Right lobe of liver (tissue), 6 donors: Measurements from ENCODE around the gene OOSP4A. TPM values are rescaled to one million over a fixed set of nuclear protein-coding genes. Genes with fewer than 3 reads are reported as not detected.

ENCODE experiments used
- ATAC-seq, 4 donors: fragments of 200-7000 bp; cut with Tn5 transposase; one replicate each; pipeline ENCODE4 v1.9.1; 2020; ENCODE audit warnings: mild to moderate bottlenecking in 4 of 4, moderate library complexity in 4 of 4
- DNase-seq, 3 donors: peaks; one replicate each; pipeline ENCODE4 v3.0.0-alpha.2; 2020
- H3K27ac ChIP-seq, 3 donors: fragments of 200-600 bp; one replicate each; pipeline ENCODE4 v1.8.0; 2022
- H3K27me3 ChIP-seq, 2 donors: fragments of 200-600 bp; one replicate each; pipeline ENCODE4 v1.8.0; 2022
- H3K36me3 ChIP-seq, 4 donors: fragments of 200-600 bp; sonication (generic) in 1 of 4; one replicate each; pipeline versions ENCODE4 v1.5.1 to v1.8.0; 2017 to 2022; ENCODE audit warnings: control low read depth in 1 of 4
- H3K4me1 ChIP-seq, 4 donors: fragments of 200-600 bp; sonication (generic) in 1 of 4; one replicate each; pipeline versions ENCODE4 v1.5.1 to v1.8.0; 2017 to 2022; ENCODE audit warnings: control low read depth in 1 of 4
- H3K4me3 ChIP-seq, 3 donors: fragments of 200-600 bp; one replicate each; pipeline ENCODE4 v1.8.0; 2022
- H3K9me3 ChIP-seq, 4 donors: fragments of 200-600 bp; sonication (generic) in 1 of 4; one replicate each; pipeline versions ENCODE4 v1.5.1 to v1.8.0; 2017 to 2022; ENCODE audit warnings: control low read depth in 1 of 4
- CTCF ChIP-seq, 4 donors: fragments of 200-600 bp in 3 of 4; fragments of 450-650 bp in 1 of 4; IDR thresholded peaks; one replicate each; pipeline versions ENCODE4 v1.5.1 to v1.8.0; 2016 to 2022; ENCODE audit warnings: antibody characterized with exemption in 4 of 4, mild to moderate bottlenecking in 2 of 4
- POLR2A ChIP-seq: fragments of 450-650 bp; IDR thresholded peaks from one replicate; pipeline ENCODE4 v1.6.1; 2017; ENCODE audit warnings: antibody characterized with exemption, mild to moderate bottlenecking
- WGBS: methylation state at CpG from one replicate; pipeline ENCODE4 v1.1.6; 2018; ENCODE audit warnings: low coverage, low lambda C conversion rate; ENCODE audit not compliant: insufficient coverage; ENCODE audit errors: missing lambda C conversion rate; 5-methylcytosine and 5-hydroxymethylcytosine counted together
- intact Hi-C, 2 donors: fragments of 100-400 bp; cut with DNase I; formaldehyde crosslinking; loops; one replicate each; pipeline versions ENCODE4 v1.11.2 to v1.14.1; 2022
- total RNA-seq, 6 experiments: library from RNA; depleted of rRNA in 2 of 6; stranded (reverse); fragments of >200 nt in 2 of 6; fragmentation: NEBNext Ultra II Directional in 3 of 6; extraction: Animal tissue kit (Norgen Biotek cat#: 25700) in 3 of 6; gene quantifications; one replicate each; pipeline versions ENCODE4 v1.1.0 to v1.2.4, GENCODE V29; 2016 to 2023
- donor health status: DM: no; HTN: yes; CAD: no.
- donor health status: DM: no; HTN: no; CAD: no.
- donor health status: DM: no; HTN: no; CAD: no.
- donor health status: DM: no; HTN: yes; CAD: no.
- donor health status: DM: no; HTN: yes; CAD: no.

The OOSP4A gene
- total RNA-seq, 6 experiments from 2014 or later, result not detected

DNA sequence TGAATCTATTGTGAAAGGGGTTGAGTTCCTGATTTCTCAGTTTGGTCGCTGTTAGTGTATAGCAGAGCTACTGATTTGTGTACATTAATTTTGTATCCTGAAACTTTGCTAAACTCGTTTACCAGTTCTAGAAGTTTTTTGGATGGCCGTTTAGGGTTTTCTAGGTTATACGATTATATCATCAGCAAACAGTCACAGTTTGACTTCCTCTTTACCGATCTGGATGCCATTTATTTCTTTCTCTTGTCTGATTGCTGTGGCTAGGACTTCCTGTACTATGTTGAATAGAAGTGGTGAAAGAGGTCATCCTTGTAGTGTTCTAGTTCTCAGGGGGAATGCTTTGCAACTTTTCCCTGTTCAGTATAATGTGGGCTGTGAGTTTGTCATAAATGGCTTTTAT lies 28.6 kb downstream of the OOSP4A start:
- TF ChIP-seq POLR2A (no peak), CTCF (IDR thresholded peaks at IDR 0.05) (no peak)
- WGBS, result 21% methylated on average over 5 of the region's 5 CpGs

DNA sequence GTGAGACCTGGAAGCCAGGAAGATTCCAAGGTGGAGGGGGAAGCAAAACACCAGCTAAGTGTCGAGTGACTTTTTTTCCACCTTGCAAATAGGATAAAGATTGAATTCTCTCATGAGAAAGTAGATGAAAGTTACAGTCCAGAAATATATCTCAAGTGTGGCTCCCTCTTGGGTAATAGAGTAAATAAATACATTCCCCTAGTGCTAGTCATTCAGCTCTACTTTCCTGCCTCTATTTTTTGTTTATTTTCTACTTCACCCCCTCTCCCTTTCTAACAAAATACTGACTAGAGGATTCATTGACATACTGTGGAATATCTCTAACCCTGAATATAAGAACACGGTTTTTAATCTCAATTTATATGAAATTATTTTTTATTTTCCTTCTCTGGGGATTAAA lies 34.0 kb downstream of the OOSP4A start:
- Histone ChIP-seq H3K9me3 (no peaks in the 10 kb centered on the region), H3K36me3 (no peaks in the 10 kb centered on the region), H3K4me1 (no peaks in the 10 kb centered on the region), H3K27ac (no peak overlapping the region), H3K4me3 (no peak overlapping the region), H3K27me3 (no peaks in the 10 kb centered on the region)
- TF ChIP-seq POLR2A (no peak), CTCF (IDR thresholded peaks at IDR 0.05) (no peak)
- 61% methylated on average over 2 of the region's 2 CpGs for WGBS
- no peak for DNase-seq
- intact Hi-C loops, result no loop called here
- no peak for ATAC-seq

More for the DNA sequence above, 28.6 kb downstream of the OOSP4A start:
- H3K27me3 ChIP-seq, result no peaks in the 10 kb centered on the region
- no peak overlapping the region for H3K27ac ChIP-seq
- no peak for DNase-seq
- intact Hi-C loops, result no loop called here
- no peaks in the 10 kb centered on the region for H3K36me3 ChIP-seq
- H3K4me1 ChIP-seq, result no peaks in the 10 kb centered on the region
- no peak for ATAC-seq
- H3K4me3 ChIP-seq, result no peak overlapping the region
- no peaks in the 10 kb centered on the region for H3K9me3 ChIP-seq

- no peak overlapping the region for H3K4me3 ChIP-seq
- H3K27me3 ChIP-seq, result no peaks in the 10 kb centered on the region
- H3K4me1 ChIP-seq, result no peaks in the 10 kb centered on the region
- WGBS, result 46% methylated on average over 4 of the region's 4 CpGs
- DNase-seq, result no peak
- H3K27ac ChIP-seq, result no peak overlapping the region
- intact Hi-C loops, result no loop called here
- H3K36me3 ChIP-seq, result no peaks in the 10 kb centered on the region
- no peak for ATAC-seq
- H3K9me3 ChIP-seq, result no peaks in the 10 kb centered on the region
- TF ChIP-seq CTCF (IDR thresholded peaks at IDR 0.05) (no peak), POLR2A (no peak)
Observed at GRCh38 chr11:59999691-60000090, 35.9 kb downstream of the OOSP4A start.

DNA sequence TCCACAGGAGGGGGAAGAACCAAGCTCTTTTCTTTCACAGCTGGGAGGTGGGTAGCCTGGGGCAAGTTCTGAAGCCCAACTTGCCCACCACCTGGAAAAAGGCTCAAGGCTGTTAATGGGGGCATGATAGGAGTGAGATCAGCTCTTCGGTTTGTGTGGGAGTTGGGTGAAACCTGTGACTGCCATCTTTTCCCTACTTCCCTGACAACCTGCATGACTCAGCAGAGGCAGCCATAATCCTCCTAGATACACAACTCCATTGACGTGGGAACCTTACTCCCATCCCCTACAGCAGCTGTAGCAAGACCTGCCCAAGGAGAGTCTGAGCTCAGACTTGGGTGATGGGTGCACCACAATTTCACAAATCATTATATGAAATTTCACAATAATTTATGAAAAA lies 39.9 kb downstream of the OOSP4A start:
- Histone ChIP-seq H3K36me3 (no peaks in the 10 kb centered on the region), H3K27ac (no peak overlapping the region), H3K27me3 (no peaks in the 10 kb centered on the region), H3K4me1 (no peaks in the 10 kb centered on the region), H3K4me3 (no peak overlapping the region), H3K9me3 (no peaks in the 10 kb centered on the region)
- DNase-seq (no peak), ATAC-seq (no peak)
- 40% methylated on average over 1 of the region's 2 CpGs for WGBS
- no peak for TF ChIP-seq CTCF (IDR thresholded peaks at IDR 0.05)
- no peak for TF ChIP-seq POLR2A
- intact Hi-C loops, result no loop called here

- H3K9me3 ChIP-seq, result no peaks in the 10 kb centered on the region
- TF ChIP-seq POLR2A, result no peak
- TF ChIP-seq CTCF (IDR thresholded peaks at IDR 0.05), result no peak
- ATAC-seq (no peak), DNase-seq (no peak)
- H3K36me3 ChIP-seq, result no peaks in the 10 kb centered on the region
- H3K27ac ChIP-seq, result no peak overlapping the region
- 59% methylated on average over 1 of the region's 1 CpG for WGBS
- no peaks in the 10 kb centered on the region for H3K27me3 ChIP-seq
- intact Hi-C loops, result no loop called here
- no peaks in the 10 kb centered on the region for H3K4me1 ChIP-seq
- H3K4me3 ChIP-seq, result no peak overlapping the region
Observed at GRCh38 chr11:60005360-60005759, 41.5 kb downstream of the OOSP4A start.
